Upper lobe of right lung (tissue), 1 donor: ENCODE results near the gene PAOX. TPM values are rescaled to one million over a fixed set of nuclear protein-coding genes. Genes with fewer than 3 reads are reported as not detected.
A peak's percentile ranks its signal among the peaks of the same experiment; 100 is the strongest.
"Not testable (repeated sequence)": the region's sequence is repeated elsewhere in the genome, so short reads cannot be mapped to it uniquely, and the experiment has no call there.

Experiments used
- ATAC-seq: fragments of 200-7000 bp; cut with Tn5 transposase; one replicate; pipeline ENCODE4 v1.9.1; 2020; ENCODE audit warnings: mild to moderate bottlenecking, moderate library complexity
- DNase-seq: peaks from one replicate; pipeline ENCODE4 v3.0.0-alpha.2; 2020
- H3K27ac ChIP-seq: fragments of 200-600 bp; one replicate; pipeline ENCODE4 v1.8.0; 2022
- H3K27me3 ChIP-seq: fragments of 200-600 bp; one replicate; pipeline ENCODE4 v1.8.0; 2022; ENCODE audit warnings: mild to moderate bottlenecking
- H3K36me3 ChIP-seq: fragments of 200-600 bp; one replicate; pipeline ENCODE4 v1.8.0; 2022
- H3K4me1 ChIP-seq: fragments of 200-600 bp; one replicate; pipeline ENCODE4 v1.8.0; 2022
- H3K4me3 ChIP-seq: fragments of 200-600 bp; one replicate; pipeline ENCODE4 v1.8.0; 2022; ENCODE audit warnings: mild to moderate bottlenecking
- H3K9me3 ChIP-seq: fragments of 200-600 bp; one replicate; pipeline ENCODE4 v1.8.0; 2022
- CTCF ChIP-seq: fragments of 200-600 bp; IDR thresholded peaks from one replicate; pipeline ENCODE4 v1.8.0; 2022; ENCODE audit warnings: antibody characterized with exemption
- intact Hi-C: fragments of 100-400 bp; cut with DNase I; formaldehyde crosslinking; loops from one replicate; pipeline ENCODE4 v1.11.0; 2022
- total RNA-seq: library from RNA; stranded (reverse); fragmentation: NEBNext Ultra II Directional; extraction: Animal tissue kit (Norgen Biotek cat#: 25700); gene quantifications from one replicate; pipeline ENCODE4 v1.2.1, GENCODE V29; 2021
- donor health status: DM: no; HTN: yes; CAD: no; lungs with severe emphysema.

PAOX gene
- total RNA-seq, 1 donor from 2014 or later, result 6.0 TPM

GRCh38 chr10:133422223-133422806 is 43.3 kb downstream of the PAOX start:
- no peak overlapping the region for H3K4me3 ChIP-seq
- H3K36me3 ChIP-seq, result peaks cover 20% of the 10 kb centered on the region
- ATAC-seq, result no peak
- intact Hi-C loops, result no loop called here
- H3K4me1 ChIP-seq, result no peaks in the 10 kb centered on the region
- TF ChIP-seq CTCF, result no peak
- H3K9me3 ChIP-seq, result no peaks in the 10 kb centered on the region
- DNase-seq, result no peak
- peaks cover 6% of the 10 kb centered on the region for H3K27me3 ChIP-seq
- no peak overlapping the region for H3K27ac ChIP-seq

- peak; percentile 9 for ATAC-seq
- H3K27ac ChIP-seq, result no peak overlapping the region
- peaks cover 19% of the 10 kb centered on the region for H3K36me3 ChIP-seq
- TF ChIP-seq CTCF, result no peak
- peaks cover 6% of the 10 kb centered on the region for H3K27me3 ChIP-seq
- no peaks in the 10 kb centered on the region for H3K9me3 ChIP-seq
- DNase-seq, result peak; percentile 63
- H3K4me1 ChIP-seq, result no peaks in the 10 kb centered on the region
- H3K4me3 ChIP-seq, result no peak overlapping the region
- intact Hi-C loops, result no loop called here
Observed at GRCh38 chr10:133422807-133423771, 44.0 kb downstream of the PAOX start.

- ATAC-seq, intact Hi-C loops, DNase-seq: not testable (repeated sequence)
Observed at GRCh38 chr10:133424102-133424501, 45.0 kb downstream of the PAOX start.

GRCh38 chr10:133424601-133425000 is 45.5 kb downstream of the PAOX start, which contains the start of gene SPRN:
Gene SPRN (minus strand): TSS chr10:133424625. CDS start chr10:133423681, 944 bp downstream.
- H3K4me3 ChIP-seq, ATAC-seq, H3K27ac ChIP-seq, H3K4me1 ChIP-seq, intact Hi-C loops, H3K36me3 ChIP-seq, DNase-seq, H3K27me3 ChIP-seq, H3K9me3 ChIP-seq: not testable (repeated sequence)

More at GRCh38 chr10:133424102-133424501, 45.0 kb downstream of the PAOX start:
- peaks cover 14% of the 10 kb centered on the region for H3K36me3 ChIP-seq
- H3K9me3 ChIP-seq, H3K4me3 ChIP-seq, H3K4me1 ChIP-seq, H3K27ac ChIP-seq, H3K27me3 ChIP-seq: not testable (repeated sequence)

GRCh38 chr10:133429571-133429970 is 50.5 kb downstream of the PAOX start:
- ATAC-seq, H3K4me3 ChIP-seq, intact Hi-C loops, H3K27ac ChIP-seq, DNase-seq, H3K27me3 ChIP-seq, H3K4me1 ChIP-seq, H3K9me3 ChIP-seq, H3K36me3 ChIP-seq: not testable (repeated sequence)

GRCh38 chr10:133431888-133432613 is 53.0 kb downstream of the PAOX start:
- intact Hi-C loops, H3K36me3 ChIP-seq, H3K27ac ChIP-seq, H3K9me3 ChIP-seq, DNase-seq, H3K27me3 ChIP-seq, H3K4me1 ChIP-seq, H3K4me3 ChIP-seq: not testable (repeated sequence)
- ATAC-seq, result peak; percentile 39

- H3K4me3 ChIP-seq, H3K4me1 ChIP-seq, DNase-seq, H3K36me3 ChIP-seq, intact Hi-C loops, H3K9me3 ChIP-seq, H3K27me3 ChIP-seq, H3K27ac ChIP-seq: not testable (repeated sequence)
- peak; percentile 15 for ATAC-seq
Observed at GRCh38 chr10:133432789-133433188, 53.7 kb downstream of the PAOX start.
